Transverse colon (tissue), 4 donors: ENCODE data around the gene ABL1. TPM values are rescaled to one million over a fixed set of nuclear protein-coding genes. Genes with fewer than 3 reads are reported as not detected.
A peak's percentile ranks its signal among the peaks of the same experiment; 100 is the strongest.

Experiments
- DNase-seq: peaks from one replicate; pipeline ENCODE4 v3.0.0-alpha.2; 2019
- H3K27ac ChIP-seq, 4 donors: fragments of 200-600 bp; sonication (generic); 2 replicates each; pipeline ENCODE4 v1.5.1; 2016 to 2018; ENCODE audit warnings: inconsistent platforms in 4 of 4
- H3K27me3 ChIP-seq: fragments of 200-600 bp; sonication (generic); 2 replicates; pipeline ENCODE4 v1.5.1; 2017; ENCODE audit warnings: inconsistent platforms
- H3K36me3 ChIP-seq, 4 donors: fragments of 200-600 bp; sonication (generic); 2 replicates each; pipeline ENCODE4 v1.5.1; 2017 to 2019; ENCODE audit warnings: inconsistent platforms in 4 of 4
- H3K4me1 ChIP-seq, 4 donors: fragments of 200-600 bp; sonication (generic); 2 replicates each; pipeline ENCODE4 v1.5.1; 2017 to 2020; ENCODE audit warnings: inconsistent platforms in 4 of 4
- H3K4me3 ChIP-seq, 4 donors: fragments of 200-600 bp; sonication (generic); 1 replicate in 1 of 4; 2 replicates in 3 of 4; pipeline versions ENCODE4 v1.5.1 to v1.6.1; 2017 to 2019; ENCODE audit warnings: inconsistent platforms in 4 of 4
- H3K9me3 ChIP-seq, 2 donors: fragments of 200-600 bp; sonication (generic); 2 replicates each; pipeline ENCODE4 v1.5.1; 2017 to 2019; ENCODE audit warnings: inconsistent platforms in 2 of 2
- CTCF ChIP-seq, 5 experiments: fragments of 200-600 bp in 3 of 5; fragments of 450-650 bp in 2 of 5; sonication (generic) in 3 of 5; IDR thresholded peaks; 1 replicate in 2 of 5; 2 replicates in 3 of 5; pipeline ENCODE4 v1.5.1; 2016 to 2017; ENCODE audit warnings: antibody characterized with exemption in 5 of 5, inconsistent platforms in 3 of 5, mild to moderate bottlenecking in 2 of 5, moderate library complexity in 1 of 5
- EP300 ChIP-seq: sonication (generic); formaldehyde crosslinking; IDR thresholded peaks from one replicate; pipeline ENCODE4 v1.6.1; 2017; ENCODE audit warnings: antibody characterized with exemption, low read depth
- POLR2A ChIP-seq: fragments of 450-650 bp; IDR thresholded peaks from one replicate; pipeline ENCODE4 v1.6.1; 2016; ENCODE audit warnings: antibody characterized with exemption, mild to moderate bottlenecking, moderate library complexity
- POLR2AphosphoS5 ChIP-seq, 3 donors: sonication (generic); formaldehyde crosslinking; IDR thresholded peaks; one replicate each; pipeline ENCODE4 v1.6.1; 2016; ENCODE audit warnings: antibody characterized with exemption in 3 of 3
- WGBS, 2 donors: methylation state at CpG; one replicate each; pipeline ENCODE4 v1.1.5; 2018; ENCODE audit warnings: low coverage in 1 of 2; 5-methylcytosine and 5-hydroxymethylcytosine counted together
- in situ Hi-C, 4 donors: fragments of 200-750 bp; cut with MboI; loops; one replicate each; pipeline versions ENCODE4 v1.15.0 to v1.15.1; 2017; ENCODE audit warnings: low sequenced_read_pairs in 3 of 4, low pct_ligation_motif_present in 1 of 4, low pct_unique_long_range_greater_than_20kb in 1 of 4
- intact Hi-C: fragments of 100-400 bp; cut with DNase I; formaldehyde crosslinking; loops from one replicate; pipeline ENCODE4 v1.15.1; 2023; ENCODE audit warnings: low total_unique reads
- total RNA-seq, 4 donors: library from RNA; depleted of rRNA; stranded (reverse); fragments of >200 nt; gene quantifications; one replicate each; pipeline ENCODE4 v1.1.0, GENCODE V29; 2016

Gene ABL1
- total RNA-seq, 4 donors from 2014 or later = 66.9 to 97.1 (median 81.8) TPM

- 84 to 87% methylated on average over 1 of the region's 1 CpG for WGBS, 2 donors
These were observed 5.3 kb upstream of the ABL1 start for GRCh38 chr9:130829762-130830161.

GRCh38 chr9:130830231-130830760 lies 4.8 kb upstream of the ABL1 start:
- TF ChIP-seq CTCF (IDR thresholded peaks at IDR 0.05) = no peak
- TF ChIP-seq EP300 = no peak
- no peak for TF ChIP-seq POLR2A
- TF ChIP-seq POLR2AphosphoS5 (IDR thresholded peaks at IDR 0.05) = no peak
- Histone ChIP-seq H3K27ac (peak overlapping the region in 3 of 4 donors; percentile 6 to 10 (median 6)), H3K4me1 (peaks cover 25 to 49% (median 32%) of the 10 kb centered on the region in 4 donors), H3K9me3 (no peaks in the 10 kb centered on the region), H3K36me3 (no peaks in the 10 kb centered on the region), H3K4me3 (no peak overlapping the region), H3K27me3 (no peaks in the 10 kb centered on the region)
- intact Hi-C loops = no loop called here
- in situ Hi-C loops = no loop called here
- no peak for DNase-seq
- WGBS, 2 donors = 51 to 61% methylated on average over 3 of the region's 3 CpGs

More at GRCh38 chr9:130829762-130830161, 5.3 kb upstream of the ABL1 start:
- peaks cover 28 to 55% (median 37%) of the 10 kb centered on the region in 4 donors for H3K4me1 ChIP-seq
- H3K27me3 ChIP-seq = no peaks in the 10 kb centered on the region
- H3K36me3 ChIP-seq = no peaks in the 10 kb centered on the region
- no peak overlapping the region for H3K4me3 ChIP-seq
- H3K9me3 ChIP-seq = no peaks in the 10 kb centered on the region
- H3K27ac ChIP-seq = no peak overlapping the region
- in situ Hi-C loops = no loop called here
- no peak for DNase-seq
- intact Hi-C loops = no loop called here
- TF ChIP-seq POLR2A = no peak

GRCh38 chr9:130831077-130831476 lies 4.0 kb upstream of the ABL1 start:
- Histone ChIP-seq H3K27ac (no peak overlapping the region), H3K9me3 (no peaks in the 10 kb centered on the region), H3K36me3 (no peaks in the 10 kb centered on the region), H3K4me1 (peaks cover 17 to 44% (median 27%) of the 10 kb centered on the region in 4 donors), H3K4me3 (no peak overlapping the region), H3K27me3 (no peaks in the 10 kb centered on the region)
- no peak for DNase-seq
- intact Hi-C loops = no loop called here
- in situ Hi-C loops = no loop called here
- TF ChIP-seq POLR2AphosphoS5 (IDR thresholded peaks at IDR 0.05) (no peak), POLR2A (no peak), EP300 (no peak), CTCF (IDR thresholded peaks at IDR 0.05) (no peak)

GRCh38 chr9:130833031-130833990 lies 1.7 kb upstream of the ABL1 start:
- Histone ChIP-seq H3K36me3 (no peaks in the 10 kb centered on the region), H3K4me1 (peaks cover 16 to 52% (median 39%) of the 10 kb centered on the region in 4 donors), H3K4me3 (no peak overlapping the region), H3K27ac (peak overlapping the region; percentile 94 to 99 (median 97)), H3K9me3 (no peaks in the 10 kb centered on the region), H3K27me3 (no peaks in the 10 kb centered on the region)
- 76 to 84% methylated on average over 2 to 8 of the region's 8 CpGs for WGBS, 2 donors
- intact Hi-C loops (no loop called here), in situ Hi-C loops (no loop called here)
- DNase-seq = no peak
- TF ChIP-seq POLR2A (no peak), CTCF (IDR thresholded peaks at IDR 0.05) (no peak), POLR2AphosphoS5 (IDR thresholded peaks at IDR 0.05) (no peak), EP300 (no peak)
